Skeletal muscle tissue (tissue), 4 donors: Measurements from ENCODE around the gene CHST11. TPM values are rescaled to one million over a fixed set of nuclear protein-coding genes. Genes with fewer than 3 reads are reported as not detected.

Experiments
- H3K27ac ChIP-seq: one replicate; pipeline ENCODE4 v1.7.0; 2013; ENCODE audit warnings: mild to moderate bottlenecking, low read depth, low read length, inconsistent platforms
- H3K27me3 ChIP-seq, 3 donors: one replicate each; pipeline ENCODE4 v1.7.0; 2013; ENCODE audit warnings: low read length in 3 of 3; ENCODE audit not compliant: control insufficient read depth in 3 of 3, insufficient read depth in 3 of 3
- H3K36me3 ChIP-seq, 3 donors: one replicate each; pipeline ENCODE4 v1.7.0; 2013; ENCODE audit warnings: low read length in 3 of 3; ENCODE audit not compliant: control insufficient read depth in 3 of 3, insufficient read depth in 3 of 3
- H3K4me1 ChIP-seq, 3 donors: one replicate each; pipeline ENCODE4 v1.7.0; 2013; ENCODE audit warnings: low read length in 3 of 3, mild to moderate bottlenecking in 3 of 3; ENCODE audit not compliant: control insufficient read depth in 3 of 3, insufficient read depth in 3 of 3
- H3K4me3 ChIP-seq, 3 donors: one replicate each; pipeline ENCODE4 v1.7.0; 2013; ENCODE audit warnings: low read length in 3 of 3
- H3K9ac ChIP-seq, 3 donors: one replicate each; pipeline ENCODE4 v1.7.0; 2013; ENCODE audit warnings: low read length in 3 of 3, mild to moderate bottlenecking in 3 of 3, moderate library complexity in 2 of 3, low read depth in 1 of 3
- H3K9me3 ChIP-seq, 3 donors: one replicate each; pipeline ENCODE4 v1.7.0; 2013; ENCODE audit warnings: low read length in 3 of 3; ENCODE audit not compliant: control insufficient read depth in 3 of 3
- total RNA-seq: library from RNA; depleted of rRNA; stranded (reverse); fragments of >200 nt; gene quantifications from one replicate; pipeline ENCODE4 v1.2.3, GENCODE V29; 2014
- donor health status: Osteomylitis.

CHST11 gene
- total RNA-seq, 1 donor from 2014 or later = 2.1 TPM

DNA sequence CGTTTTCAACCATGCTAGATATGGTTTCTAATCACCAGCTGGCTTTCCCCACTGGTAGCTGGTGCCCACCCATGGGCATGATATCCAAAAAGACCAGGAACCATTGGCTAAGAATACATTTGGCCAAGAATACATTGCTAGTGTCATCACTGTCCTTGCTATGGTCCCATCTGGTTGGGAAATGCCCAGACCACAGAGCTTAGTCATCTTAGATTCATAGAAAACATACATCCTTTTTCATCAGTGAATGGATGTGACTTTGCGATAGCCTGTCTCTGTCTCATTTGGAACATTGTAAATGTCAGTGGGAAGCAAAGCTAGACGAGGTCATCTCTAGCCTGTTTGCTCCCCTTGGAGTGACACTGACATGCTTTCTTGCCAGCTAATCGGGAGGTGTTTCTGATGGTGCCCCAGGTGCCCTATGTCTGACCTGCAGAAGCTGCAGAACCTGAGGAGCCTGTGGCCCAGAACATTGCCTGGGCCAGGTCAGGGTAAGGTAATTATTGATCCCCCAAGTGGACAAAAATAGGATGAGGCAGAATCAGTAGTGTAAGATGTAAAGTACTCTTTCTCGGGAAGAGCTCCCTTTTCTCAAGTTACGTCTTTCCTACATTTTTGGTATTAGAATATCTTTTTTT is 306.5 kb downstream of the CHST11 start:
- Histone ChIP-seq H3K9ac (no peak overlapping the region), H3K27me3 (no peaks in the 10 kb centered on the region), H3K4me3 (no peak overlapping the region), H3K4me1 (no peaks in the 10 kb centered on the region), H3K9me3 (no peaks in the 10 kb centered on the region), H3K27ac (no peak overlapping the region), H3K36me3 (peaks cover 0 to 4% (median 0%) of the 10 kb centered on the region in 3 donors)

DNA sequence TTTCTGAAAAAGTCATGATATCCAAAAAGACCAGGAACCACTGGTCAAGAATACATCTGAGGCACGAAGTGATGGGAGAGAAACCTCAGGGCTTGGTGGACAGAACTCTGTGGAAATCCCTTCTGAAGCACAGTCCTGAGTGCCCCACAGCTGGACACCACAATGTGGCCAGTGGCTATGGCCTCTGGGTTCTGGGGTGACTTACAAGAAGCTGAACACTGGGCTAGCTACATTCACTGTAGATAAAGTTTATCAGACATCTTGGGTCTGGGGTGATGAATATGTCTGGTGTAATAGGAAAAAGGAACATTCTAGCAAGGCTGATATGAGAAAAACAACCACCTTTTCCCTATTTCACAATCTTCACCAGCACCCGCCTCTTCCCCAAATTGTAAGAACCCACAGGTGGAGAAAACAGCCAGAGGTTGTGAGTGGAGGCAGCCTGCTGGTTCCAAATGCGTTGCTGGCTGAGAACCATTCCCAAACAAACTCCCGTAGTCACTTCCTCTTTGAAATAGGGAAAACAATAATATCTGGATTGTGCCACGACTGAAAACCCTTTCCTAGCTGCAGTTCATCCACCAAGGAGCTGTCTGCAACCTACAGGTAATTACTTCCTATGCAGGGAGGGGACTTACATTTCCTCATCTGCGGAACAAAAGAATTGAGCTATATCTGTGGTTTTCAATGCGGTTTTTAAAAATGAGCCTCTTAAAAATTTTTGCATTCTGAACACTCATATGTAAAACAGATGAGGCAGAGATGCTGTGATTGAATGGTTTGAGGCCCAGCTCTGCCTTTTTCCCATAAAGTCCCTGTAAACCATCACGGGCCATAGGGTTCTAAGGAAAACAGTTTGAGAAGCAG is 307.7 kb downstream of the CHST11 start:
- Histone ChIP-seq H3K9me3 (no peaks in the 10 kb centered on the region), H3K4me3 (no peak overlapping the region), H3K9ac (no peak overlapping the region), H3K27ac (no peak overlapping the region), H3K27me3 (no peaks in the 10 kb centered on the region), H3K4me1 (no peaks in the 10 kb centered on the region), H3K36me3 (no peaks in the 10 kb centered on the region)

DNA sequence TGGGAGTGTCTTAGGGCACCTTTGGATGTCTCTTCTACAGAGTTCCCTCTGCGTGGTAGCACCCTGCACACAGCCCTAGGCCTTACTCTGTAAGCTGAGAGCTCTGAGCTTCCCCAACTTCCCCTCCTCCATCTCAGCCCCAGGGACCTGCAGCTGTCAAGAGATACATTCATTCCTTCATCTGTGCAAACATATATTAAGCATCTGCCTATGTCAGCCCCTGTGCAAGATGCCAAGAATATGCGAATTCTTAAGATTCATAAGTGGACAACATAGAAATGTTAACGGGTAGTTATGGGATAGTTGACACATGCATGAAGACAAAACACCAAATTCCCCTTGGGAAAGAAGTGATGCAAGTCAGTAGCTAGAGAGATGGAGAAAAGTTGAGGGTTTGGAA is 310.5 kb downstream of the CHST11 start:
- Histone ChIP-seq H3K9ac (no peak overlapping the region), H3K27me3 (no peaks in the 10 kb centered on the region), H3K4me3 (no peak overlapping the region), H3K36me3 (no peaks in the 10 kb centered on the region), H3K27ac (no peak overlapping the region), H3K4me1 (no peaks in the 10 kb centered on the region), H3K9me3 (no peaks in the 10 kb centered on the region)

DNA sequence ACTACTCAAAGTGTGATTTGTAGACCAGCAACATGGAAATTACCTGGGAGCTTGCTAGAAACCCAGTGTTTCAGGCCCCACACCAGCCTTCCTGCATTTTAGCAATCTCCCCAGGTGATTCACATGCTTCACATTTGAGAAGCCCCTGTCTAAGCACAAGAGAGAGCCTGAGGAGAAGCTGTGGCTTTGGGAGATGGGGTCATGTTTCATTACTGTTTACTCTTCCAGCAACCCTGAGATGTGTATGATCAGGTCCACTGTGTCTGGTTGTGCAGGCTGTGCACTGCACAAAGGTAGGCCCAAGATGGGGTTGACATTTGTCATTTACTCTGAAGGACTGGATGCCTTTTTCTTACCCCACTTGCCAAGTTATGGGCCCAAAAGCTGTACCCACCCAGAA is 311.3 kb downstream of the CHST11 start:
- H3K4me1 ChIP-seq = no peaks in the 10 kb centered on the region
- no peak overlapping the region for H3K4me3 ChIP-seq
- peaks cover 0 to 2% (median 0%) of the 10 kb centered on the region in 3 donors for H3K9me3 ChIP-seq
- H3K36me3 ChIP-seq = no peaks in the 10 kb centered on the region
- H3K27me3 ChIP-seq = no peaks in the 10 kb centered on the region
- H3K27ac ChIP-seq = no peak overlapping the region
- no peak overlapping the region for H3K9ac ChIP-seq

DNA sequence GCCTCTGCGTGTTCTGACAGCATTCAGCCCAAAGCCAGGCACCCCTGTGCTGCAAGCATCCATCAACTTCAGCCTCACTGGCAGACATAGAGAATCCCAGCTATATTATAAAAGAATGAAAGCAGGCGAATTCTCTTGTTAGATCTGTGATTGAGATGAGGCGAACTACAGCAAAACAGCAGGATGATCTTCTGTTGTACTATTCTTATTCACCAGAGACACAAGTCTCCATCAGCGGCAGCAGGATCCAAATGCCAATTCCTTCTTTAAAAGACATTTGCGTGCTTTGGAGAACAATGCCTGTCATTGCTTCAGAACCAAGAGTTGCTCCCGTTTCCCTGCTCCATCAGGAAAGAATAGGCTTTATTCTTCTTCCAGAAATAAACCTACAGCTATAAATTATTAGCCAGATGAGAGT is 312.4 kb downstream of the CHST11 start:
- H3K36me3 ChIP-seq = no peaks in the 10 kb centered on the region
- H3K4me3 ChIP-seq = no peak overlapping the region
- no peaks in the 10 kb centered on the region for H3K27me3 ChIP-seq

DNA sequence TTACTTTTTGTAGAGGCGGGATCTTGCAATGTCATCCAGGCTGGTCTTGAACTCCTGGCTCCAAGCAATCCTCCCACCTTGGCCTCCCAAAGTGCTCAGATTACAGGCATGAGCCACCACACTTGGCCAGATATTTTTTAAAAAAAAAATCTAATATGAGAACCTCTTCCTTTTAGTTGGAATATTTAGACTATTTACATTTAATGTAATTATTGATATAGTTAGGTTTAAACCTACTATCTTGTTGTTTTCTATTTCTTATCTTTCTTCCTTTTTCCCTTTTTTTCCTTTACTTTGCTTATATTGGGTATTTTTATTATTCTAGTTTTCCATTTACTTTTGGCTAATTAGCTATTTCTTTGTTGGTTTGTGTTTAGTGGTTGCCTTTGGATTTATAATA is 315.6 kb downstream of the CHST11 start:
- H3K4me1 ChIP-seq = no peaks in the 10 kb centered on the region
- peaks cover 0 to 7% (median 0%) of the 10 kb centered on the region in 3 donors for H3K9me3 ChIP-seq
- H3K27ac ChIP-seq = no peak overlapping the region
- no peaks in the 10 kb centered on the region for H3K27me3 ChIP-seq
- H3K4me3 ChIP-seq = no peak overlapping the region
- no peaks in the 10 kb centered on the region for H3K36me3 ChIP-seq
- H3K9ac ChIP-seq = no peak overlapping the region

More for the DNA sequence above, 312.4 kb downstream of the CHST11 start:
- H3K9ac ChIP-seq = no peak overlapping the region
- no peak overlapping the region for H3K27ac ChIP-seq
- no peaks in the 10 kb centered on the region for H3K4me1 ChIP-seq
- H3K9me3 ChIP-seq = peaks cover 0 to 7% (median 0%) of the 10 kb centered on the region in 3 donors

DNA sequence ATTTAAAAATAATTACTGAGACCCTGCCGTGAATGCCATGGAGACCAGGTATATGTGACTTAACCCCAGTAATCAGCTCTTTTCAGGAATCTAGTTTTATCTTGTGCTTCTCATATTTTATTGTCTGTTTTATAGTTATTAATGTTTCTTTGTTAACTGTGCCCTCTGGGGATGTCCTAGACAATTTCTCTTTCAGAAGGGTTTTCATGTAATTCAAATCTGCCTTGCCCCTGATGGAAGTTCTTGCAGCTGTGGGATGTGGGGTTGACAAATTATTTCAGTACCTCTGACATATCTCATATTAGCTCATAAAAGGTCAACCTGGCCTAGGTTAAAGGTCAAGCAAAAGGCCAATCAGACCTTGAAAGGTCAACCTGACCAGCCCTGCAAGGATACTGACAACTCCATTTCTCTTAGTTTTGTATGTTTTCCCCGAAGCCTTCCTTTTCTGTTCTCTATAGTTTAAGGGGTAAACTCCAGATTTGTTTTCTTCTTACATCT is 319.0 kb downstream of the CHST11 start:
- Histone ChIP-seq H3K36me3 (no peaks in the 10 kb centered on the region), H3K27ac (no peak overlapping the region), H3K4me1 (no peaks in the 10 kb centered on the region), H3K9me3 (peaks cover 0 to 9% (median 3%) of the 10 kb centered on the region in 3 donors), H3K9ac (no peak overlapping the region), H3K4me3 (no peak overlapping the region), H3K27me3 (no peaks in the 10 kb centered on the region)

DNA sequence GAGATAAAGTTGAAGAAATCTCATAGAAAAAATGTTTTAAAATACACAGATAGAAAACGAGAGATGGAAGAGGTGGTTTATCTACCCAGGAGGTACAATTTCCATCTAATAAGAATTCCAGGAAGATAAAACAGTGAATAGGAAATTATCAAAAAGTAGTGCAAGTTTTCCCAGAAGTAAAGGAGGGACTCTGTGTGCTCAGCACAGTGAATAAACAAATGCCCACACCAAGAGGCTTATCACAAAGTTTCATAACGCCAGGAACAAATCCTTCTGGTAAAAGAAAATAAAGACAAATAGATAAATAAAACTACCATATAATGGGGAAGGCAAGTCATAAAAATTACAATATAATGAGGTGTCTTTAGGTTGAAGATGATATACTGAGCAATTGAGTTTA is 322.4 kb downstream of the CHST11 start:
- Histone ChIP-seq H3K27me3 (no peaks in the 10 kb centered on the region), H3K9ac (no peak overlapping the region), H3K36me3 (no peaks in the 10 kb centered on the region), H3K9me3 (peaks cover 0 to 3% (median 3%) of the 10 kb centered on the region in 3 donors), H3K4me3 (no peak overlapping the region), H3K27ac (no peak overlapping the region), H3K4me1 (no peaks in the 10 kb centered on the region)

DNA sequence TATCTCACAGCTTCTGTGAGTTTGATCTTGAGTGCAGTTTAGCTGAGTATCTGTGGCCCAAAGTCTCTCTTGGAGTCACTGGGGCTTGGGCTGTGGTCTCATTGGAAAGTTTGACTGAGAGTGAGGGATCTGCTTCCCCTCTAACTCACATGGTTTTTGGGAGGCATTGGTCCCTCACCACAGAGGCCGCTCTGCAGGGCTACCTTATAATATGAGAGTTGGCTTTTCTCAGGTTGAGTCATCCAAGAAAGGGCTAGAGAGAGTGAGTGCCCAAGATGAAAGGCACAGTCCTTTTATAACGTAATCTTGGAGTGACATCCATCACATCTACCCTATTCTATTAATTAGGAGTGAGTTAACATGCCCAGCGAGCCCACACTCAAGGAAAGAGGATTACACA is 325.5 kb downstream of the CHST11 start:
- Histone ChIP-seq H3K9me3 (peaks cover 0 to 3% (median 3%) of the 10 kb centered on the region in 3 donors), H3K4me1 (no peaks in the 10 kb centered on the region), H3K9ac (no peak overlapping the region), H3K27ac (no peak overlapping the region), H3K27me3 (no peaks in the 10 kb centered on the region), H3K36me3 (no peaks in the 10 kb centered on the region), H3K4me3 (no peak overlapping the region)

DNA sequence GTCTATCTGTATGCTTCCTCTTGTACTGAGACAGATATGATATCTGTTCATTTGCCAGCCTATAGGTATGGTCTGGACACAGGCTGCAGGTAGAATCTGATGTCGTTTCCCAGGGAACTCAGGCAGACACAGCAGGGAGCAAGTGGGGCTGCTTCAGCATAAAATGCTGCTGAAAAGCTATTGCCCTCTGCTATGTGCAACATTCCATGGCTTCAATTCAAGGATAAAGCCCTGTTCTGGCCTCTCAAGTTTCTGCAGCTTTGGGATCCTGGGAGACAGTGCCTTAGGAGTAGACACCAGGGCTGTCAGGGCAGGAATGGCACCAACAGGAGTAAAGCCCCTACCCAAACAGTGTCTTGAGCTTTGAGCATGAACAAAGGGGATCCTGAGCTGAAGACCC is 327.8 kb downstream of the CHST11 start:
- Histone ChIP-seq H3K9me3 (peaks cover 0 to 3% (median 3%) of the 10 kb centered on the region in 3 donors), H3K4me3 (no peak overlapping the region), H3K27me3 (no peaks in the 10 kb centered on the region), H3K9ac (no peak overlapping the region), H3K4me1 (peaks cover 0 to 3% (median 3%) of the 10 kb centered on the region in 3 donors), H3K36me3 (no peaks in the 10 kb centered on the region), H3K27ac (no peak overlapping the region)
